Activated CD4-positive, alpha-beta T cell treated with anti-CD3 and anti-CD28 coated beads, Interleukin-2, Interleukin-4, amounts not matched to agents 100 ng/mL and 50 ng/mL, durations not matched to agents 16 hours and 8 hours (primary cell): Measurements from ENCODE around the gene PGK2.
"Not testable (repeated sequence)": the region's sequence is repeated elsewhere in the genome, so short reads cannot be mapped to it uniquely, and the experiment has no call there.

Experiments
- DNase-seq: peaks from one replicate; pipeline ENCODE4 v3.0.0-alpha.2; 2020; ENCODE audit warnings: low spot score

Gene PGK2

DNA sequence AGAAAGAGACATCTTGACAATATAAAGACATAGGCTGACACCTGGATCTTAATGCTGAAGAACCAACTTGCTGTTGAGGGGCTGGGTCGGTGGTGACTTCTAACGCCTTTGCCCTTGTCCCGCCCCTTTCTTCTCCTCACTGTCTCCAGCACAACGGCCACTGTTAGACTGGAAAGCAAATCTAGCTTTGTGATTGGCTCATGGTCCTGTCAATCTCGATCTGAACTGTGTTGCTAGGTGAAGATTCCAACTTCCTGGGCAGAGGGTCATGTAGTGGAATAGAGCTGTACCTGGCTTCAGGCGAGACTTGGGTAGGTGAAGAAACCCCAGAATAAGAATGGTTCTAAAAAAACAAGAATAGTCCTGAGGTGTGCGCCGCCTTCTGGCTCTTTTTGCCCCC, at the start of gene PGK2:
PGK2 (minus strand) TSS at position 110 of the 400 bp plus-strand sequence; CDS start at position 12, 98 bp downstream.
- DNase-seq: no peak

DNA sequence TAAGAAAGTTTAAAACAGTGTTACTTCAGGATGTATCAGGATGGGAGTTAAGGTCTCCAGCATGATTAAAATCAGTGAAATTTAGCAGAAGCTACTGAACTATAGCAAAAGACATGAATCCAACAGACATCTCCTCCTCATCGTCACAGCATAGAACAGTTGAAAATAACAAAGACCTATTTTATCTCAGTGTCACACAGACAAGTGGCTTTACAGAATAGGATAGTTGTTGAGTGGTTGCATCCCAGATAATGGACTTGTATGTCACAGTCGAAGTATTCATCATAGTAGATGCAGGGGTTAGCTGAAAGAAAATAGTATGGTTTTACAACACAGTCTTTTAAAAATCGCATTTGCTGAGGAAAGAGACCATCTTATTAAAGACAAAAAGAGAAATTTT, 48.1 kb upstream of the PGK2 start:
- DNase-seq: no peak

DNA sequence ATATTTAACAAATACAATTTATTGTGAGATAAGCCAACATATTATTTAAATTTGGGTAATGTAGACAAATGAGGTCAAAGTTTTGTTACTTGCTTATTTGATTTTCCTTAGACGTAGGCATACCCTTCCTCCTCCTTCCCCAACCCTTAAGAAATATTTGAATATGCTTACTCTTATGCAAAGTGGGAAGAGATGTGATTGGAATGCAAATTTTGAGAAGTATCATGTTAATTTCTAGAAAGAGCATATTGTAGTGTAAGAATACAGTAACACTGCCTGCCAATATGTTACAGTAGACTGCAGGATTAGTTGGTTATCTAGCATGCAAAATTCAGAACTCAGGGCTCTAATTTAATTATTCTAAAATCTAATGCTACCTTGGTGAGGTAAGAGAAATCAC, 46.3 kb upstream of the PGK2 start:
- DNase-seq: no peak

DNA sequence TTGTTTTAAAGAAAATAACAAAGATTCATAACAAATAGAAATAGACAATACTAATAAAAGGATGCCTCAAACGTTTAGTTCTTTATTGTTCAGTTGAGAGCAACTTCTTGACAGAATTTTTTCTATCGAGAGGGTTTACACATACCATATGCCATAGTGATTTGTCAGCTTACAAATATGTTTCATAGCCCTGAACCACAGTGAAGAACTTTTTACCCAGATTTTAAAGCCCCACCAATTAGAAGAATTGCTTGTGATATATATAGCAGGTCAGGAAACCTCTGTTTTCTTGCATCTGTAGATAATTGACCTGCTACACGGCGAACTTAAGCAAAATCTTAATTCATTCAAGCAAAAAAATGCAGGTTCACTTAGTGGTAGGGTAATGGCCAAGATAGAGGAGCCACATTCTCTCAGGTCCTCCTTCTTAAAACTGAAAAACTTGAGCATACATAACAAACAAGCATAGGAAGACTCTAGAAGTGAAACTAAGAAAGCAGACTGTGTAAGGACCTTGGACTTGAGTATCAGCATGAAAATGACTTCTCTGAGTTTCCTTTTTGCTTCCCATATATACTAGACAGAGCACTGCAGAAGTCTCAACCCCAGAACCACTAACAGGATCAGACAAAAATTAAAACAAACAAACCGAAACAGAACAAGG, 39.8 kb upstream of the PGK2 start:
- DNase-seq: no peak

DNA sequence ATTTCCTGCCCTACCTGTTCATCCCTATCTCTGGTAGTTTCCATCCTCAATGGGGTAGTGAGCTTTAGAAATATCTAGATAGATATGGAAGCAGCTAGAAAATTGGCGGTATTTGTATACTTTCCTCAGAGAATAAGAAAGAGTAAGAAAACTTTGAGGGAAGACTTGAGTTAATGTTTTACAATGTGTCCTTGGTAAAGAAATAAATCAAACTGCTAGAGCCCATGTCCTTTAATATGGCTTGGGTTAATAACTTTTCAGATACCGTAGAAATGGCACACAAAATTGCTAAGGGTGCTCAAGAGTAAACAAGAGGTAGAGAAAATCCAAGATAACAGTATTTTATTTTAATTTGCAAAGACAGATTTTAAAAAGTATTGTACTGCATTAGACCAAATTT, 28.1 kb upstream of the PGK2 start:
- no peak for DNase-seq

DNA sequence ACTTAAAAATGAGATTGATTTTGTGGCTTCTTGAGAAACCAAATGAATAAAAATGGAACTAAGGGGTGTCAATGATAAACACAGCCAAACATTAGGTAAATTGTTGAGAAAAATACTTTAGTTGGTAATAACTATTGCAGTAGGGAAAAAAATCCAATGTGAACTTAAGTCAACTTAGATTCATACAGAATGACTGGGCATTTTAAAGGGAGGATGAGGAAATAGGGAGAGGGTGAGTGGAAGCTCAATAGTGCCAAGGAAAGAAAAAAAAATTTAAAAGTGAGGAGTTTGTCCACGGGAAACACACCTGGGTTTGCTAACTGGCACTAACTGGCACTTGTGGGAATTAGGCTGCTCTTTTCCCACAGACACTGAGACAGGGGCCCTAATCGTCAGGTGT, 26.2 kb upstream of the PGK2 start:
- DNase-seq: no peak

DNA sequence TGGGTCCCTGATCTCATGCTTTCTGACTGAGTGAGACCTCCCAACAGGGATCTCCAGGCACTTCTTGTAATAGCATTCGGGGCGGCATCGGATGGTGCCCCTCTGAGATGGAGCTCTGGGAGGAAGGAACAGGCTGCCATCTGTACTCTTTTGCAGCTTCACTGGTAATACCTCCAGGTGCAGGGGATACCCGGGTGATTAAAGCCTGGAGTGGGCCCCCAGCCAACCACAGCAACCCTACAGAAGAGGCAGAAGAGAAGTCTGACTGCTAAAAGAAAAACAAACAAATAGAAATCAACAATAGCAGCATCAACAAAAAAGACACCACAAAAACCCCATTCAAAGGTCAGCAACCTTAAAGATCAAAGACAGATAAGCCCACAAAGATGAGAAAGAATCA, 19.1 kb upstream of the PGK2 start:
- no peak for DNase-seq

DNA sequence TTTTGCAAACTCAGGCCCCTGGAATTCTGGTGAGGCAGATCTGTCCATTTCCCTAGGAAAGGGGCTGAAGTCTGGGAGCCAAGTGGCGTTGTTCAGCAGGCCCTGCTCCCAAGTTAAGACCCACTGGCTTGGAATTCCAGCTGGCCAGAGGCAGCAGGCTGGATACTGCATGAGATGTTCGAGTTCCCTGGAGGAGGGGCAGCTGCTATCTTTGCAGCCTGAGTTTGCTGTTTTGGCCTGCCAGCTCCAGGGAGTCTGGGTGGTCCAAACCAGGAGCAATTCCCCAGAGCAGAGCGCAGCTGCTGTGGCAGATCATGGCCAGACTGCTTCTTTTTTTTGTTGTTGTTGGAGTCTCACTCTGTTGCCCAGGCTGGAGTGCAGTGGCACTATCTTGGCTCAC, 18.2 kb upstream of the PGK2 start:
- no peak for DNase-seq

DNA sequence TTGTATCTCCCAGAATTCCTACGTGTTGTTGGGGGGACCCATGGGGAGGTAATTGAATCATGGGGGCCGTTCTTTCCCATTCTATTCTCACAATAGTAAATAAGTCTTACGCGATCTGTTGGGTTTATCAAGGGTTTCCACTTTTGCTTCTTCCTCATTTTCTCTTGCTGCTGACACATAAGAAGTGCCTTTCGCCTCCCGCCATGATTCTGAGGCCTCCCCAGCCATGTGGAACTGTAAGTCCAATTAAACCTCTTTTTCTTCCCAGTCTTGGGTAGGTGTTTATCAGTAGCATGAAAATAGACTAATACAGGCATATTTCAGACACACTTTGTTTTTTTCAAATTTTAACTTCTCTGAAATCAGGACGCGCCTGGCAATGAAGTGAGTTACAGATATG, 14.4 kb upstream of the PGK2 start:
- no peak for DNase-seq

DNA sequence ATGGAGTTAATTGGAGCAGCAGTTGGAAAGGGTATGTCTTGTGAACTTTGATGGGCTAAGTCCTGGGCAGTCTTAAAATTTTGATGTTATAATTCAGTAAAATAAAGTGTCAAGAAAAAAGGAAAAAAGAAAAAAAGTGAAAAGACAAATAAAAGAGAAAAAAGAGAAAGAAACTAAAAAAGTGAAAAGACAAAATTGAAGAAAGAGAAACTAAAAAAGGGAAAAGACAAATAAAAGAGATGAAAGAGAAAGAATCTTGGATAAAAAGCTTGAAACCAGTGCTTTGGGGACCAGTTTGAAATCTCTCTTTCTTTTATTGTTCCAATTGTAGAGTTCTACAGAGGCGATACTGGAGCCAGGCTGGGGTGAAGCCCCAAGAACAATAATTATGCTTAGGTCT, 12.0 kb upstream of the PGK2 start:
- DNase-seq: no peak

DNA sequence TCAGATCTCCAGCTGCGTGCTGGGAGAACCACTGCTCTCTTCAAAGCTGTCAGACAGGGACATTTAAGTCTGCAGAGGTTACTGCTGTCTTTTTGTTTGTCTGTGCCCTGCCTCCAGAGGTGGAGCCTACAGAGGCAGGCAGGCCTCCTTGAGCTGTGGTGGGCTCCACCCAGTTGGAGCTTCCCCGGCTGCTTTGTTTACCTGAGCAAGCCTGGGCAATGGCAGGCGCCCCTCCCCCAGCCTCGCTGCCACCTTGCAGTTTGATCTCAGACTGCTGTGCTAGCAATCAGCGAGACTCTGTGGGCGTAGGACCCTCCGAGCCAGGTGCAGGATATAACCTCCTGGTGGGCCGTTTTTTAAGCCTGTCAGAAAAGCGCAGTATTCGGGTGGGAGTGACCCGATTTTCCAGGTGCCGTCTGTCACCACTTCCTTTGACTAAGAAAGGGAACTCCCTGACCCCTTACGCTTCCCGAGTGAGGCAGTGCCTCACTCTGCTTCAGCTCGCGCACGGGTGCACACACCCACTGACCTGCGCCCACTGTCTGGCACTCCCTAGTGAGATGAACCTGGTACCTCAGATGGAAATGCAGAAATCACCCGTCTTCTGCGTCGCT, 9.9 kb upstream of the PGK2 start:
- not testable (repeated sequence) for DNase-seq

DNA sequence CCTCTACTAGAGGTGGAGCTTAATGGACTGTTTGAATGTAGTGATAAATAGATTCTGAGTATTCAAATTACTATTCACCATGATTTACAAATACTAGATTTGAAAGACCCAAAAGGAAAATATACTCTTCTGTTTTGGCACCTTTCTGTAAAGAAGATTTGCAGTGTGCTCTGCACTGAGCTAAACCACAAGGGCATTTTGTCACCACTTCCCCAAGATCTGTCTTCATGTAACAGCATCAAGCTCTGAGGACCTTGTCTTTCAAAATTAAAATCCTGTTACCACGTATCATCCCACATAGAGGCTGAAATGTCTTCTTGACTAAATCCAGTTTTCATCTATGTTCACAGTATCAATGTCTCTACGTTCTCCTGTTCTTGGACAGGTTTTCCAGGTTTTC, 3.3 kb upstream of the PGK2 start:
- DNase-seq: no peak

DNA sequence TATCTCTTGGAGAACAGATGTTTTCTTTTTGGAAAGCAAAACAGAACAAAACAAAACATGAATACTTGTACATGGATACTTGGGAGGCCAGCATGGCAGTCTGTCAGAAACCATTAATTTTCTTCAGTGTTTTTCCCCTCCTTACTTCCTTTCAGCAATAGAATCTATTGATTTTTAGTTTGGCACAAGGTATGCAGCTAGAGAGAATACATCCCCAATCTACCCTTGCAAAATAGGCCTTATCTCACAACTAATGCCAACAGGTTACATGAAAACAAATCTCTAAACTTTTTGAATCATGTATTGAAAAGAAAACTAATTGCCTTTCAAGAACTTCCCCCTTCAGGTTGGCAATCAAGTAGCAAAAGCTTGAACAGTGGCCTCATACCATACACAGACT, 2.8 kb downstream of the PGK2 start:
- DNase-seq: no peak

DNA sequence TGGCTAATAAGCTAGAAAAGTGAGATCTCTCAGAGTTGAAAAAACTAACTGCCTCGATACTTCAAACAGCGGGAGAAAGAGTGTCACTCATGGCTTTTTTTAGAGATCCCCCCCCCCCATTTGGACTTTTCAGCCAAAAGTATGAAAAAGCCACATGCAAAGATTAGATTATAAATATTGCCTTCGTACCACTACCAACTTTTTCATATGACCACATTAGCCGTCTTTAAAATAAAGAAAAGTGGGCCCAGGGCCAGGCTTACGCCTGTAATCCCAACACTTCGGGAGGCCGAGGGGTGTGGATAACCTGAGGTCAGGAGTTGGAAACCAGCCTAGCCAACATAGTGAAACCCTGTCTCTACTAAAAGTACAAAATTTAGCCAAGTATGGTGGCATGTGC, 4.4 kb downstream of the PGK2 start:
- no peak for DNase-seq

DNA sequence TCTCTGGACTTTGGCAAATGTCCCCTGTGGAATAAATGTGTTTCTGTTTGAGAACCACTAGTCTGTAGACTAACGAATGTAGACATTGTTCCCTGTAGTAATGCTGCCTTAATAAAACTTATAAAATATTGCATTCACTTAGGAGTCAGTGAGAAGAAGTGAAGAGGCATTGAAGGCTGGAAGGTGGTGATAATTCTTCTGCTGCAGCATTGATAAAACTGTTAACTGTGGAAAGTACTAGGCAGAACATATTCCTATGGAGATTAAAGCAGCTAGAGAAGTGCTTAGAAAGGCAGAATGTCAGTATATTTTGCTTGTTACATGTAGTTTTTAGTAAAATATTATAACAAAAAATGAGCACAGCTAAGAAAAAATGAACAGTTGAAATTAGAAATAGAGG, 4.8 kb downstream of the PGK2 start:
- no peak for DNase-seq

DNA sequence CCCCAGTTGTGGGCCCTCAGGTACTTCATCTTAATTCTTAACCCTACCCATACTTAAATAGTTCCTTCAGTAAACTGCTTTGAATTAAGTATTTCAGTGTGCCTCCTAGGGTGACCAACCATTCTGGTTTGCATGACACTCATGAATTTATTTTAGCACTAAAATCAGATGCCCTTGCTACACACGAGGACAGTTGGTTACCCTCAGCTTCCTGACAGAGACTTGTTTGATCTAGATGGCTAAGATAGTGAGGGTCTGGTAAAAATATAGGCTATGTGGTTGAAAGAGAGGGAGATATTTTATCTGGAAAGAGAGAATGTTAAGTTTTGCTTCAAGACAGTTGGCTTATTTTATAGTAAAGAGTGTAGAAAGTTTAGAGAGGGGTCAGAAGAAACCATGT, 10.6 kb downstream of the PGK2 start:
- no peak for DNase-seq

DNA sequence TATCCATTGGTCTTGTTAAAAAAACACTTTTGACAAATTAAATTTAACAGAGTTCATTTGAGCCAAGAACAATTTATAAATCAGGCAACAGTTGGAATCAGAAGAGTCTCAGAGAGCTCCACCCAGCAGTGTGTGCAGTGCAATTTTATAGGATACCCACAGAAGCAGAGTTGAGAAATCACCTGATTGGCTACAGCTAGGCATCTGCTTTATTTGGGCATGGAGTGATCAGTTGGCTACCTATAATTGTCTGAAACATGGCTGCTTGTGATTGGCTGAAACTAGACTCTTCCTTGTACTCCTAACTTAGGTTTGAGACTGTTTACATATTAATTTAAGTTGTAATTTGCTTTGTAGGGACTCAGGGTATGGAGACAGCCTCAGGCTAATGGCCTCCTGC, 12.0 kb downstream of the PGK2 start:
- no peak for DNase-seq

DNA sequence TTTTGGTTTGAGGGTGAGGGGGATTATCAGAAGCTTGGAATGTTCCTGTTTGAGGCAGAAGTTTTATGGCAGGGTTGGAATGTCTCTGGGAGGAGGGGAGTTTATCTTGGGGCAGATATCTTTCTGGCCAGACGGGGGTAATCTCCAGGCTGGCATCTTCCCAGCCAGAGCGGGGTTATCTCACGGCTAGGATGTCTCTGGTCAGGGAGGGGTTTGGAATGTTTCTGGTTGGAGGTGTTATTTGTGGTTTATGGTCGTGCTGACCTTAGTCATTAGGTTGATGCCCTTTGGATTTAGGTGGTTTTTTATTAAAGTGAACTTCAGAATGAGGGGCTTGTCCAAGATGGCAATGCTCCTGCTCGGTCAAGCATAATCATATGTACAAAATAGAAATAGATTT, 14.8 kb downstream of the PGK2 start:
- DNase-seq: no peak

DNA sequence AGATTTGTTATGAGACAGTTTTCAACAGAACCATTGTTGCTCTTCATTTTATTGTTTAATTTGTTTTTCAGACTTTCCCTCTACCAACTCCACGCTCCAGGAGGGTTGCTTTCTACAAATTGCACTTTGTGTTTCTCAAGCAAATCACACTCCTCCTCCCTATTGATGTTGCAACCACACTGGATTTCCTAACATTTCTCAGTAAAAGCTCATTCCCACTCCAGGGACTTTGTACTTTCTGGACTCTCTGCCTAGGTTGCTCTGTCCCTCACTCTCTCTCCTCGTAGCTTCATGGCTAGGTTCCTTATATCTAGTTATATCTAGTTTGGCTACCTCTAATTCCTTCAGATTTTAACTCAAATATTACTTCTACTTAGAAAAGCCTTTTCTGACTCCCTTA, 20.3 kb downstream of the PGK2 start:
- no peak for DNase-seq

DNA sequence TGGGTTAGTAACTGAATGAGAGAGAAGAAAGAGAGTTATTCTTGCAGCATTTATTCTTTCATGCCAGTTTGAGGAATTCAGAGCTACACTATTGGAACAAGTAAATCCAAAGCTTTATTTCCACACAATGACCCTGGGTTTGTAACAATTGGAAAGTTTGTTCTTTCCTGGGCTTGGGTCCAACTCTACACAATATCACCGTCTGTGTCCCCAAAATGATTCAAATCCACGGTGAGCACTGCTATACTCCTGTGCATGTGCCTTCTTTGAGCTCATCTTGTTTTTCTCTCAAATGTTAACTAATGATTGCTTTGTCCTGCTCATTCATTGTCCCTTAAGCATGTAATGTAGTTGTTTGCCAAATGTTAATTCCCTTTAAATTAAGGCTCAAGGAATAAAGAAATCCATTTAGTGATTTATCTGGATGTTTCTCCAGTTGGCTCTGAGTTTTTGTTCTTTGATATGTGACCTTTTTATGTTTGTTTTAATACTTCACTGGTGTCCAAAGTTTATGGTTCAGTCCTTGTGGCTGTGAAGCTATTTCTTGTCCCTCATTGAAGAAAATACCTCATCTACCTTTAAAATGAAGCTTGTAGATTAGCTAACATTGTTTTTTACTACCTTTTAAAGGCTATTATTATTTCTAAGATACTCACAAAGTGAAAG, 22.4 kb downstream of the PGK2 start:
- no peak for DNase-seq

DNA sequence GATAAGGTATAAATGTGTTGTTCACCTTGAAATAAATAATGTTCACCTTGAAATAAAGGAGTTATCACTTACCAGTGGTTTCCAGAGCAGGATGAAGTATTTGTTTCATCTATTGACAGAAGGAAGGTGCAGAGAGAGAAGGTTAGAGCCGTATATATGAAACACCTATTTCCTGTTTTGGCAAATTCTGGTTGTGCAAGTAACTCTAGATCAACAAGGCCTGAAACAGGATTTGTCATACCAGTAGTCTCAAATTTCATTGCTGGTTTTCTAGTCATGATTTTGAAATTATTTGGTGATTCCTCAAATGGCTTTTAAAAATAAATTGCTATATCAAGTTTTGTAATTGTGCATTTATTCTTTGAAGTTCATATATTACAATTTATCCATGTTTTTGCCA, 42.8 kb downstream of the PGK2 start, which contains the start of gene CRISP3:
CRISP3 (minus strand) TSS at position 130 of the 400 bp plus-strand sequence; CDS start at position 109, 21 bp downstream.
- peak; percentile 0 for DNase-seq

DNA sequence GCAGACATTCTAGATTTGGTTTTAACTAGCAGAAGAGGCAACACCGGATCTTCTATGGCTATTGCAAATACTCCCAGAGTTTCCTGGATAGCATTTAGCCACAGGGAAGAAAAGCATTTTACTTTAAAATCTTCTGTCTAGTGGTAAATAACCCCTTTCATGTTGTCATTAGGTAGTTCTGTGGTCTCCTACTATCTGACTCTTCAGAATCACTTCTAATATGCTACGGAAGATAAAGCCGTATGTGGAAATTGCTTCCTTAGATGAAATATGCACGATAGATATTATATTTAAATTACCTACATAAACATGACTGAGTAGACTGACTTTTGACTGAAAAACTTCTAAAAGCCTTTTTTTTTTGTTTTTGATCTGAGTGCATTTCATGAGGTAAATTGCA, 43.7 kb downstream of the PGK2 start:
- DNase-seq: no peak

DNA sequence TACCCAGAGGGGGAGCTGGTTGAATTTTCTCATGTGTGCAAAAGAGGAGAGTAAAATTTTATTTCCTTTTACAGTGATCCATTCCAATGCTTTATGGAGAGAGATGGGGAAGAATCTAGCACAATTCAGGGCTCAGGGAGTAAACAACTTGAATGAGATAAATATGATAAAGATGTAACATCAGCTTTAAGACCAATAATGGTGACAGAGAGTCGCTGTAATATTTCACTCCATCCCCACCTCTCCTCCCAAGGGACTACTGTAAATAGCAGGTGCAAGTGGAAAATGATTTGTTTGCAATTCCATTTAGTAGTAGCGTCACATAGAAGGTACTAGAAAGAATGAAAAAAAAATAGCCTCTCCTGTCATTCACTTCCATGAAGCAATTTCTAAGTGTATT, 47.7 kb downstream of the PGK2 start:
- no peak for DNase-seq
